ENCODE results near the gene PLA2G2F. TPM values are rescaled to one million over a fixed set of nuclear protein-coding genes. Genes with fewer than 3 reads are reported as not detected.

Gene PLA2G2F
- total RNA-seq, 1 experiment from 2014 or later = not detected

GRCh38 chr1:20199840-20200239 is 60.7 kb downstream of the PLA2G2F start:
- in situ Hi-C loops (cut with HindIII; ENCODE audit: low sequenced_read_pairs) = no loop called here
- DNase-seq (ENCODE audit: low spot score) = no peak

Other genes starting within 250 kb of the PLA2G2F start
- gene PLA2G2E, start 215.7 kb upstream of the PLA2G2F start, total RNA-seq (2014; rRNA removed; shearing (Covaris generic)) = not detected in 2 replicates
- not detected in 2 replicates for gene PLA2G2A, start 159.7 kb upstream of the PLA2G2F start, total RNA-seq (2014; rRNA removed; shearing (Covaris generic))
- gene PLA2G5, start 69.1 kb upstream of the PLA2G2F start, total RNA-seq (2014; rRNA removed; shearing (Covaris generic)) = not detected in 2 replicates
- gene PLA2G2D, start 19.8 kb upstream of the PLA2G2F start, total RNA-seq (2014; rRNA removed; shearing (Covaris generic)) = not detected in 2 replicates
- 0.98 and 3.5 TPM in 2 replicates for gene UBXN10, start 46.8 kb downstream of the PLA2G2F start, total RNA-seq (2014; rRNA removed; shearing (Covaris generic))
- gene PLA2G2C, start 47.2 kb downstream of the PLA2G2F start, total RNA-seq (2014; rRNA removed; shearing (Covaris generic)) = not detected in 2 replicates
- not detected in 2 replicates for gene VWA5B1, start 151.6 kb downstream of the PLA2G2F start, total RNA-seq (2014; rRNA removed; shearing (Covaris generic))

Data from G401 (cell line).